HAP-1 (cell line): ENCODE data around the gene BICDL2.

Experiments used
- DNase-seq, 2 experiments: peaks; one replicate each; pipeline ENCODE4 v3.0.0-alpha.2; 2016 to 2020; ENCODE audit warnings: low spot score in 2 of 2
- H3K27me3 ChIP-seq: fragments of 250-450 bp; sonication (Bioruptor Pico); 2 replicates; pipeline ENCODE4 v1.5.1; 2020; ENCODE audit warnings: low read depth, mild to moderate bottlenecking, moderate library complexity
- H3K36me3 ChIP-seq: fragments of 250-450 bp; sonication (Bioruptor Pico); replicated peaks from 2 replicates; pipeline ENCODE4 v1.5.1; 2020; ENCODE audit warnings: mild to moderate bottlenecking
- H3K4me1 ChIP-seq: fragments of 250-450 bp; sonication (Bioruptor Pico); 2 replicates; pipeline ENCODE4 v1.5.1; 2020; ENCODE audit warnings: mild to moderate bottlenecking
- H3K4me3 ChIP-seq: fragments of 250-450 bp; sonication (Bioruptor Pico); 2 replicates; pipeline ENCODE4 v1.5.1; 2020; ENCODE audit warnings: mild to moderate bottlenecking, moderate library complexity
- H3K9me3 ChIP-seq: fragments of 250-450 bp; sonication (Bioruptor Pico); 2 replicates; pipeline ENCODE4 v1.5.1; 2020; ENCODE audit warnings: mild to moderate bottlenecking, moderate library complexity
- in situ Hi-C: fragments of 300-500 bp; cut with MboI; formaldehyde crosslinking; loops from 3 replicates; pipeline ENCODE4 v1.14.3; 2020; ENCODE audit warnings: low sequenced_read_pairs, inconsistent platforms, mixed read lengths

BICDL2 gene

DNA sequence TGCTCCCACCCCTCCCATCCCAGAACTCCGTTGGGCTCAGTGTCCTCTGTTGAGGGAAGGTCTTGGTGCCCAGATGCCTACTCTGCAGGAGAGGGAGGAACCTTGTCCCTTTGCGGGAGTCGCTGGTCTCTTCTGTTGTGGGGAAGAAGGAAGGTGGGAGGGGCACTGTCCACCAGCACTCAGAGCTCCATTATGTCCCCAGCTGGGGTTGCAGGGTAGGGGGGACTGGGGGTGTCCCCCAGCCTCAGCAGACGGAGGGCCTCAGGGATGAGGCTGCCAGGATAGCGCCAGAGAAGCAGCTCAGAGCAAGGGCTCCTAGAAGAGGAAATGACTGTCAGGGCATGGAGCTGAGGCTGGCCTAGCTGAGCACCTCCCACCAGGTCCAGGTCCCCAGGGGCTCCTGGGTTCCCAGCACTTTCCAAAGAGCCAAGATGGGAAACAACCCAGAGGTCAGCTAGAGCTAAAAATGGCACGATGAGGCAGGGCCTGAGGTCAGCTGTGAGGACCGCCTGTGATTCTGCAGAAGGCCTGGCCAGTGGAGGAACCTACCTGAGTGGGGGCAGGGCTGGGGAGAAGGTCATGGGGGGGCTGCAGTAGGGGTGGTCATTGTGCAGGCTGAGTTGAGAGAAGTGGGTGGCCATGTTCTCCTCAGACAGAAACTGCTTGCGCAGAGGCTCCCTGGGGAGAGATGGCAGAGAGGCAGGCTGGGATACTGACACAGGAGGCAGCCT is 13.9 kb downstream of the BICDL2 start:
- no peaks in the 10 kb centered on the region for H3K27me3 ChIP-seq
- peaks cover 23% of the 10 kb centered on the region for H3K4me1 ChIP-seq
- no peaks in the 10 kb centered on the region for H3K9me3 ChIP-seq
- DNase-seq, result peak in 1 of 2 experiments; percentile 58
- in situ Hi-C loops, result loop anchor here (5.0 kb wide), 1 partner anchor 51 kb away; no protein-coding TSS in a partner anchor
- peak overlapping the region; percentile 90 for H3K4me3 ChIP-seq
- peaks cover 26% of the 10 kb centered on the region for H3K36me3 ChIP-seq

DNA sequence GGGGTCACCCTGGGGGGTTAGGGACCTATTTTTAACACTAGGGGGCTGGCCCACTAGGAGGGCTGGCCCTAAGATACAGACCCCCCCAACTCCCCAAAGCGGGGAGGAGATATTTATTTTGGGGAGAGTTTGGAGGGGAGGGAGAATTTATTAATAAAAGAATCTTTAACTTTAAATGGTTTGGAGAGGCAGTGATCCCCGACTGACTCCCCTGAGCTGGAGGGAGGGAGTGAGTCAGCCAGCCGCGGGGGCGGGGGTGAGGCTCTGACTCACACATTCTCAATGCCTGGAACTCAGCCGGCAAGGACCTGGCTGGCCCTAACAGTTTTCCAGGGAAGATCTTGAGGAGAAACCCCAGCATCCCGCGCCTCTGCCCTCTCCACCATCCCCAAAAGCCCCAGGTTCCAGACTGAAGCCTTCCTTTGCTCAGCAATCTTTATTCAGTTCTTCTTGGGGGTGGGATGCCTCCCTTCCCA is 14.5 kb downstream of the BICDL2 start:
- Histone ChIP-seq H3K27me3 (no peaks in the 10 kb centered on the region), H3K4me1 (peaks cover 22% of the 10 kb centered on the region), H3K9me3 (no peaks in the 10 kb centered on the region), H3K4me3 (peak overlapping the region; percentile 90), H3K36me3 (peaks cover 24% of the 10 kb centered on the region)
- in situ Hi-C loops, result loop anchor here (5.0 kb wide), 1 partner anchor 50 kb away; no protein-coding TSS in a partner anchor
- DNase-seq, result peak; percentile 48 to 82

- Histone ChIP-seq H3K4me1 (peaks cover 22% of the 10 kb centered on the region), H3K4me3 (peak overlapping the region; percentile 47), H3K27me3 (no peaks in the 10 kb centered on the region), H3K36me3 (peaks cover 18% of the 10 kb centered on the region), H3K9me3 (no peaks in the 10 kb centered on the region)
- DNase-seq, result peak; percentile 74 to 94
- in situ Hi-C loops, result loop anchor here (5.0 kb wide), 1 partner anchor 49 kb away; no protein-coding TSS in a partner anchor
Measured at GRCh38 chr16:3021449-3022207, 15.1 kb downstream of the BICDL2 start.

GRCh38 chr16:3020604-3021448 is 15.9 kb downstream of the BICDL2 start:
- in situ Hi-C loops, result loop anchor here (5.0 kb wide), 1 partner anchor 49 kb away; no protein-coding TSS in a partner anchor
- H3K27me3 ChIP-seq, result no peaks in the 10 kb centered on the region
- peak overlapping the region; percentile 47 for H3K4me3 ChIP-seq
- DNase-seq, result peak; percentile 35 to 75
- peaks cover 22% of the 10 kb centered on the region for H3K4me1 ChIP-seq
- peaks cover 10% of the 10 kb centered on the region for H3K36me3 ChIP-seq
- H3K9me3 ChIP-seq, result no peaks in the 10 kb centered on the region

DNA sequence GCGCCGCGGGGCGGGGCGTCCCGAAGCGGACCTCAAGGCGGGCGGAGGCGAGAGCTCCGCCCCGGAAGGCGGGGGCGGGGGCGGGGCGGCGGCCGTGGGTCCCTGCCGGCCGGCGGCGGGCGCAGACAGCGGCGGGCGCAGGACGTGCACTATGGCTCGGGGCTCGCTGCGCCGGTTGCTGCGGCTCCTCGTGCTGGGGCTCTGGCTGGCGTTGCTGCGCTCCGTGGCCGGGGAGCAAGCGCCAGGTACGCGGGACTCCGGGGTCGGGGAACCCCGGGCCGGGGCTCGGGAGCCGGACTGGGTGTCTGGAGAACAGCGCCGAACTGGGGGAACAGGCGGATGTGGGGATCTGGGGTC is 16.5 kb downstream of the BICDL2 start, which contains the start of gene TNFRSF12A:
Gene TNFRSF12A (plus strand): TSS at position 122 of the 357 bp plus-strand sequence. CDS start 30 bp downstream, at position 152.
- no peaks in the 10 kb centered on the region for H3K27me3 ChIP-seq
- H3K36me3 ChIP-seq, result peaks cover 8% of the 10 kb centered on the region
- H3K9me3 ChIP-seq, result no peaks in the 10 kb centered on the region
- in situ Hi-C loops, result loop anchor here (5.0 kb wide), 1 partner anchor 48 kb away; no protein-coding TSS in a partner anchor
- DNase-seq, result peak; percentile 79 to 86
- peaks cover 22% of the 10 kb centered on the region for H3K4me1 ChIP-seq
- peak within 1 kb of the TSS; percentile 47 for H3K4me3 ChIP-seq

DNA sequence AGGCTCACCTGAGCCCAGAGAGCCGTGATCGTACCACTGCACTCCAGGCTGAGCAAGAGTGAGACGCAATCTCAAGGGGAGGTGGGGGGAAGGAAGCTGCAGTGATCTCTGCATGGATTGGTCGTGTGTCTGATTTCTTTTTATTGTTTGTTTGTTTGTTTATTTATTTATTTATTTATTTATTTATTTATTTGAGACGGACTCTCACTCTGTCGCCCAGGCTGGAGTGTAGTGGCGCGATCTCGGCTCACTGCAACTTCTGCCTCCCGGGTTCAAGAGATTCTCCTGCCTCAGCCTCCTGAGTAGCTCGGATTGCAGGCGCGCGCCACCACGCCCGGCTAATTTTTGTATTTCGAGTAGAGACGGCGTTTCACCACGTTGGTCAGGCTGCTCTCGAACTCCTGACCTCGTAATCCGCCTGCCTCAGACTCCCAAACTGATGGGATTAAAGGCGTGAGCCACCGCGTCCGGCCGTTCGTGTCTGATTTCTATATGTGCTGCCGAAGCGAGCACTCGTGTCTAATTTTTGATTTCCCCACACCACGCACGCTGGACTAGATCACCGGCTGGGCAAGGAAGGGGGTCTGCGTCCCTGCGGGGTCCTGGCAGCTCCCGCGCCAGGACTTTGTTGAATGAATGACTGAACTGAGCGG is 17.0 kb downstream of the BICDL2 start:
- no peak for DNase-seq

GRCh38 chr16:3017794-3018506 is 18.8 kb downstream of the BICDL2 start, which contains the start of gene CLDN6:
TSS of gene CLDN6 (minus strand) at chr16:3018183. CDS start at chr16:3016021, 2,162 bp downstream.
- Histone ChIP-seq H3K4me3 (no peak within 1 kb of the TSS), H3K27me3 (no peaks in the 10 kb centered on the region), H3K36me3 (peaks cover 8% of the 10 kb centered on the region), H3K9me3 (no peaks in the 10 kb centered on the region), H3K4me1 (peaks cover 15% of the 10 kb centered on the region)
- in situ Hi-C loops, result no loop called here
- DNase-seq, result peak in 1 of 2 experiments; percentile 65

More for the DNA sequence above, 17.0 kb downstream of the BICDL2 start:
- Histone ChIP-seq H3K36me3 (peaks cover 8% of the 10 kb centered on the region), H3K4me1 (peaks cover 22% of the 10 kb centered on the region), H3K9me3 (no peaks in the 10 kb centered on the region), H3K4me3 (peak overlapping the region; percentile 47), H3K27me3 (no peaks in the 10 kb centered on the region)
- in situ Hi-C loops, result loop anchor here (5.0 kb wide), 1 partner anchor 47 kb away; no protein-coding TSS in a partner anchor

DNA sequence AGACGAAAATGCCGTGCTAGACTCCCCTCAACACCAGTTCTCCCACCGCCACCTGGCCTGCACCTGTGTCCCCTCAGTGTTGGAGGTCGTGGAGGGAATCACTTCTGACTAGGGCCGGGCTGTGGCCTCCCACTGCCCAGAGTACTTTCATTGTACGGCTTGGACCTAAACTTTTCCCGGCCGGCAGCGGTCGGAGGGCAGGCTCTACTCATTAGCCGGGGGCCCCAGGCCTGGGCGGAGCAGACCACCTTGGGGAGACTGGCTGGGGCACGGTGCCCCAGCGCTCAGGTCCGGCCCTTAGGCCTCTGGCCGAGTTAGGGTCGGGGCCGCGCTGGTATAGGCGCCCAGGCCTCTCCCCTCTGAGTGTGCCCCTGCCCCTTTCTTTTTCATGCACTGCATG is 19.4 kb downstream of the BICDL2 start:
- H3K36me3 ChIP-seq, result peaks cover 8% of the 10 kb centered on the region
- H3K9me3 ChIP-seq, result no peaks in the 10 kb centered on the region
- no peak for DNase-seq
- in situ Hi-C loops, result no loop called here
- H3K4me1 ChIP-seq, result peaks cover 9% of the 10 kb centered on the region
- H3K4me3 ChIP-seq, result no peak overlapping the region
- H3K27me3 ChIP-seq, result no peaks in the 10 kb centered on the region

- no peak overlapping the region for H3K4me3 ChIP-seq
- in situ Hi-C loops, result no loop called here
Measured at GRCh38 chr16:3015865-3016521, 20.8 kb downstream of the BICDL2 start.

DNA sequence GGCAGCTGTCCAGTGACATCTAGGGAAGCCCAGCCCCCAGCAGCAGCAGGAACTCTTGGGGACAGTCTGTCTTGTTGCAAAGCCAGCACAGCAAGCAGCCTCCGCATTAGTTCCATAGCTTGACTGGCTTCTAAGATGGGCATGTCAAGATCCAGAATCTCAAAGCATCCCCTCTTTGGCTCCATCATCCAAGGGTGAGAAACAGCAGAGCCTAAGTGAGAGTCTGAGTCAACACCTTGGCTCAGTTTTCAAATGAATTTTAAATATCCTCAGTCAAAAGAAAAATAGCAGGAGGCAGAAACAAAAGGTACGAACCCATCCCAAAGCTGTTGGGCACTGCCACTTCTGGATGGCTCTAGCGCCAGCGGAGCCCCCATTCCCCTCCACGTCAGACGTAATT is 21.8 kb downstream of the BICDL2 start:
- Histone ChIP-seq H3K4me3 (no peak overlapping the region), H3K4me1 (no peaks in the 10 kb centered on the region), H3K36me3 (no peaks in the 10 kb centered on the region), H3K27me3 (no peaks in the 10 kb centered on the region), H3K9me3 (no peaks in the 10 kb centered on the region)
- in situ Hi-C loops, result no loop called here
- no peak for DNase-seq

More at GRCh38 chr16:3015865-3016521, 20.8 kb downstream of the BICDL2 start:
- H3K27me3 ChIP-seq, result no peaks in the 10 kb centered on the region
- H3K9me3 ChIP-seq, result no peaks in the 10 kb centered on the region
- H3K36me3 ChIP-seq, result no peaks in the 10 kb centered on the region
- DNase-seq, result no peak
- H3K4me1 ChIP-seq, result no peaks in the 10 kb centered on the region

DNA sequence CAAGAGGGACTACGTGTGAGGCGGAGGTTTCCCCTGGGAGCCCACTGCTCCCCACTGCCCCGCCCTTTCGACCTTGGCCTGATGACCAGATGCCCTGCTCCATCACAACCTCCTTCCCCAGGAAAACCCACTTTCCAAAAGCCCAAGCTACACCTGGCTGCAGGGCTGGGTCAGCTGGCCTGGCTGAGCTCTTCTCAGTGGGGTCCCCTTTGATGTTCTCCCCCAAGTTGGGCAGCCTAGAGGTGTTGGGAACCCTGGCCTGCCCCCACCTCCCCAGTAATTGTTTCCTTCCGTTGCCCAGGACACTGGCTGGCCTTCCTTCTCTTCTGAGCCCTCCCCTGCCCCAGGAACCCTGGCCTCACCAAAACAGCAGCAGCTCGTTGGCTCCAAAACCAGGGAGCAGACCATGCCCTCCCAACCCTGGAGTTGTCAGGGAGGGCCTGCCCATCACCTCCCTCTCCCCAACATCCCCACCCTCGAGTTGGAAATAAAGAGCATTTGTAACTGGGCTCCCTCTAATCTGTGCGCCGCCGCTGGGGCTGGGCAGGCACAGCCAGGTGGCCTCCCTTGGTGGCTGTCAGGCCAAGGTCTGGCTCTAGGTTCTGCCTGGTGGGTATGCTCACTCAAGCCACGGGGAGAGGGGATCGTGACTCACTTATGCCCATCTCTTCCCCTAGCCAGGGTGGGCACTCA is 22.6 kb downstream of the BICDL2 start:
- no peak for DNase-seq
- in situ Hi-C loops, result no loop called here
- H3K36me3 ChIP-seq, result no peaks in the 10 kb centered on the region
- no peaks in the 10 kb centered on the region for H3K4me1 ChIP-seq
- H3K27me3 ChIP-seq, result no peaks in the 10 kb centered on the region
- no peaks in the 10 kb centered on the region for H3K9me3 ChIP-seq
- H3K4me3 ChIP-seq, result no peak overlapping the region
